ENCODE measurements around the gene MCTP1.

DNA sequence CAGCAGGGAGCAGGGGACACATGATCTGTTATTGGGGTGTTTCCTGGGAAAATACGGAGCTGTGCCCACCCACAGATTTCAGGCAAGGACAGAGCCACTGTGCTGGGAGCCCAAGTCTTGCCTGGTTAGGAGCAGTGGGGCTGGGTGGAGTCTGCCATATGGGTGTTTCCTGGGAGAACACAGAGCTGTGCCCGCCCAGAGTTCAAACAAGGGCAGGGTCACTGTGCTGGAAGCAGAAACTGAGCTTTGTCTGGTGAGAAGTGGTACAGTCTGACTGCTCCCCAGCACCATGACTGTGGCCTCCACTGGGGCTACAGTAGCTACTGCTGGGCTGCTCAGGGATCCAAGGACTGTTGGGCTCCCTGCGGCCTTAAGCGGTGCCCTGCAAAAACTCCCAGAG, 135.5 kb downstream of the MCTP1 start:
- no peak for TF ChIP-seq CTCF (IDR thresholded peaks at IDR 0.05; ENCODE audit: low read depth, low read length)
- no peak for TF ChIP-seq EZH2phosphoT487 (IDR thresholded peaks at IDR 0.05; ENCODE audit: low read depth)

Measured in OCI-LY3 (cell line).